Keratinocyte (primary cell): ENCODE data around the gene S100A7A. TPM values are rescaled to one million over a fixed set of nuclear protein-coding genes. Genes with fewer than 3 reads are reported as not detected.
A peak's percentile ranks its signal among the peaks of the same experiment; 100 is the strongest.

Experiments
- DNase-seq: peaks from one replicate; pipeline ENCODE4 v3.0.0-alpha.2; 2011; ENCODE audit warnings: low read depth, missing footprints, low spot score
- FAIRE-seq: peaks from 2 replicates; lab custom pipeline; 2011; peaks lifted over from hg19 to GRCh38; lab: Jason Lieb, UNC
- H2AFZ ChIP-seq: 2 replicates; pipeline ENCODE4 v1.6.0; 2012; ENCODE audit warnings: low read length, control low read depth, inconsistent platforms; ENCODE audit not compliant: control insufficient read depth
- H3K27ac ChIP-seq: 2 replicates; pipeline ENCODE4 v1.5.1; 2011; ENCODE audit warnings: low read length; ENCODE audit not compliant: control insufficient read depth, insufficient read depth
- H3K27me3 ChIP-seq: 3 replicates; pipeline ENCODE4 v1.6.0; 2011; ENCODE audit warnings: low read length; ENCODE audit not compliant: control insufficient read depth, insufficient read depth; ENCODE audit errors: extremely low read depth
- H3K36me3 ChIP-seq, 2 experiments: 2 replicates in 1 of 2; 3 replicates in 1 of 2; pipeline ENCODE4 v1.5.1; 2011; ENCODE audit warnings: low read length in 2 of 2, mild to moderate bottlenecking in 1 of 2; ENCODE audit not compliant: control insufficient read depth in 2 of 2, insufficient read depth in 2 of 2; ENCODE audit errors: extremely low read depth in 1 of 2
- H3K4me1 ChIP-seq: 3 replicates; pipeline ENCODE4 v1.5.1; 2011; ENCODE audit warnings: low read length; ENCODE audit not compliant: control insufficient read depth, insufficient read depth; ENCODE audit errors: extremely low read depth
- H3K4me2 ChIP-seq: 3 replicates; pipeline ENCODE4 v1.6.0; 2011; ENCODE audit warnings: low read depth, low read length; ENCODE audit not compliant: control insufficient read depth, insufficient read depth; ENCODE audit errors: extremely low read depth
- H3K4me3 ChIP-seq, 3 experiments: fragments of 200-600 bp in 1 of 3; sonication (generic) in 1 of 3; 2 replicates in 2 of 3; 3 replicates in 1 of 3; pipeline ENCODE4 v1.5.1; 2011 to 2016; ENCODE audit warnings: low read length in 3 of 3, mild to moderate bottlenecking in 3 of 3, control low read depth in 2 of 3, inconsistent platforms in 1 of 3, low read depth in 1 of 3, mixed read lengths in 1 of 3, mixed run types in 1 of 3, moderate library complexity in 1 of 3; ENCODE audit not compliant: control insufficient read depth in 2 of 3, insufficient read depth in 2 of 3; ENCODE audit errors: extremely low read depth in 1 of 3
- H3K79me2 ChIP-seq: 2 replicates; pipeline ENCODE4 v1.6.0; 2012; ENCODE audit warnings: low read length; ENCODE audit not compliant: control insufficient read depth, insufficient read depth
- H3K9ac ChIP-seq: 3 replicates; pipeline ENCODE4 v1.6.0; 2011; ENCODE audit warnings: low read length; ENCODE audit not compliant: control insufficient read depth, insufficient read depth; ENCODE audit errors: extremely low read depth
- H3K9me1 ChIP-seq: 3 replicates; pipeline ENCODE4 v1.6.0; 2011; ENCODE audit warnings: low read length; ENCODE audit not compliant: control insufficient read depth, insufficient read depth; ENCODE audit errors: extremely low read depth
- H3K9me3 ChIP-seq: 2 replicates; pipeline ENCODE4 v1.5.1; 2012; ENCODE audit warnings: low read depth, low read length; ENCODE audit not compliant: control insufficient read depth
- H4K20me1 ChIP-seq: 3 replicates; pipeline ENCODE4 v1.6.0; 2011; ENCODE audit warnings: low read length; ENCODE audit not compliant: control insufficient read depth, insufficient read depth; ENCODE audit errors: extremely low read depth
- EZH2 ChIP-seq: IDR thresholded peaks from one replicate; pipeline ENCODE4 v1.6.1; 2012; ENCODE audit warnings: inconsistent platforms, mild to moderate bottlenecking, low read length, moderate library complexity
- dilution Hi-C: fragments of 300-500 bp; cut with MboI; formaldehyde crosslinking; loops from one replicate; pipeline ENCODE4 v1.7.0; 2020; ENCODE audit warnings: low sequenced_read_pairs; ENCODE audit not compliant: extremely low pct_ligation_motif_present
- polyA plus RNA-seq, 5 experiments: library from polyadenylated mRNA; depleted of rRNA in 3 of 5; stranded (reverse) in 3 of 5; stranded (forward) in 1 of 5; unstranded in 1 of 5; fragments of >200 nt; gene quantifications; 1 replicate in 1 of 5; 2 replicates in 3 of 5; 3 replicates in 1 of 5; pipeline versions ENCODE4 v1.2.1 to v1.2.3, GENCODE V29; 2011 to 2012; ENCODE audit warnings: missing spikeins in 2 of 5, low read depth in 1 of 5, low replicate concordance in 1 of 5
- TF ChIP-seq, protein P1 (sequence below), 3 experiments: IDR thresholded peaks in 1 of 3; conservative IDR thresholded peaks in 1 of 3; optimal IDR thresholded peaks in 1 of 3; 2 replicates in 2 of 3; 3 replicates in 1 of 3; pipeline versions ENCODE3 to v1.5.1; 2011; ENCODE audit warnings: low read length in 3 of 3, mild to moderate bottlenecking in 3 of 3, moderate library complexity in 2 of 3, control low read depth in 1 of 3, inconsistent platforms in 1 of 3; ENCODE audit not compliant: insufficient read depth in 2 of 3; ENCODE audit errors: extremely low read depth in 1 of 3

The S100A7A gene
- polyA plus RNA-seq, 1 donor (not counting 4 experiments of a cell fraction or from before 2014, with no cell fraction given): not detected

DNA sequence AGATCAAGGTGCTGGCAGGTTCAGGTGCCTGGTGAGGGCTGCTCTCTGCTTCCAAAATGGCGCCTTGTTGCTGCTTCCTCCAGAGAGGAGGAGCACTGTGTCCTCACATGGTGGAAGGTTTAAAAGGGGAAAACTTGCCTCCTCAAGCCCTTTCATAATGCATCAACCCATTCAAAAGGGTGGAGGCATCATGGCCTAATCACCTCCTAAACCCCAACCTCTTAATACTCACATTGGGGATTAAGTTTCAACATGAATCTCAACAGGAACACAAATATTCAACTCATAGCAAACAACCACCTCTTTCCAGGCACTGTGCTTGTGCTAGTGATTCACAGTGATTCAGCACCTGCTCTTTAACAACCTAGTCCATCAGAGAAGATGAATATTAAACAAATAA lies 45.1 kb upstream of the S100A7A start:
- Histone ChIP-seq H3K9ac (no peak overlapping the region), H3K9me1 (no peaks in the 10 kb centered on the region), H3K27ac (peak overlapping the region; percentile 5), H3K79me2 (no peaks in the 10 kb centered on the region), H2AFZ (no peak overlapping the region), H4K20me1 (no peaks in the 10 kb centered on the region), H3K36me3 (no peaks in the 10 kb centered on the region), H3K4me2 (no peak overlapping the region), H3K4me3 (no peak overlapping the region), H3K9me3 (no peaks in the 10 kb centered on the region), H3K4me1 (peaks cover 26% of the 10 kb centered on the region), H3K27me3 (no peaks in the 10 kb centered on the region)
- DNase-seq (no peak), FAIRE-seq (peak; percentile 90)
- TF ChIP-seq, protein P1, sequence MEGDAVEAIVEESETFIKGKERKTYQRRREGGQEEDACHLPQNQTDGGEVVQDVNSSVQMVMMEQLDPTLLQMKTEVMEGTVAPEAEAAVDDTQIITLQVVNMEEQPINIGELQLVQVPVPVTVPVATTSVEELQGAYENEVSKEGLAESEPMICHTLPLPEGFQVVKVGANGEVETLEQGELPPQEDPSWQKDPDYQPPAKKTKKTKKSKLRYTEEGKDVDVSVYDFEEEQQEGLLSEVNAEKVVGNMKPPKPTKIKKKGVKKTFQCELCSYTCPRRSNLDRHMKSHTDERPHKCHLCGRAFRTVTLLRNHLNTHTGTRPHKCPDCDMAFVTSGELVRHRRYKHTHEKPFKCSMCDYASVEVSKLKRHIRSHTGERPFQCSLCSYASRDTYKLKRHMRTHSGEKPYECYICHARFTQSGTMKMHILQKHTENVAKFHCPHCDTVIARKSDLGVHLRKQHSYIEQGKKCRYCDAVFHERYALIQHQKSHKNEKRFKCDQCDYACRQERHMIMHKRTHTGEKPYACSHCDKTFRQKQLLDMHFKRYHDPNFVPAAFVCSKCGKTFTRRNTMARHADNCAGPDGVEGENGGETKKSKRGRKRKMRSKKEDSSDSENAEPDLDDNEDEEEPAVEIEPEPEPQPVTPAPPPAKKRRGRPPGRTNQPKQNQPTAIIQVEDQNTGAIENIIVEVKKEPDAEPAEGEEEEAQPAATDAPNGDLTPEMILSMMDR (optimal IDR thresholded peaks at IDR 0.05 in 1 of 3, IDR thresholded peaks at IDR 0.05 in 1 of 3, conservative IDR thresholded peaks at IDR 0.05 in 1 of 3; ENCODE audit: extremely low read depth in 1 of 3, insufficient read depth in 2 of 3, low read length in 3 of 3): no peak
- no peak for TF ChIP-seq EZH2
- dilution Hi-C loops: no loop called here

DNA sequence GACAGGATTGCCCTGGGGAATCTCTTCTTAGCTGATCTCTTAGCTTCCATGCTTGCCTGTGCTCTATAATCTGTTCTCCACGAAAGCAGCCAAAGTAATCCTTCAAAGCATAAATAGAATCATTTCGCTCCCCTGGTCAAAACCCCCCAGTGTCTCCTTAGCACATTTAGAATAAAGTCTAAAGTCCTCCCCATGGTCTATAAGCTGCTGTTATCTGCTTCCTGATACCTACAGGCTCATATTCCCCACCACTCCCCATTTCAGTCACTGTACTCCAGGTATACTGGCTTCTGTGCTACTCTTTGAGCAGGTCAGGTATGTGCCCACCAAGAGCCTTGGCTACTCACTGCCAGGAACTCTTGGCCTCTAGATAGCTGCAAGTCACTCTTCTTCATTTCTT lies 43.7 kb upstream of the S100A7A start:
- Histone ChIP-seq H3K9me1 (no peaks in the 10 kb centered on the region), H3K27ac (no peak overlapping the region), H3K4me2 (no peak overlapping the region), H4K20me1 (no peaks in the 10 kb centered on the region), H2AFZ (no peak overlapping the region), H3K4me1 (peaks cover 30% of the 10 kb centered on the region), H3K27me3 (no peaks in the 10 kb centered on the region), H3K36me3 (no peaks in the 10 kb centered on the region), H3K79me2 (no peaks in the 10 kb centered on the region), H3K9ac (no peak overlapping the region), H3K4me3 (no peak overlapping the region), H3K9me3 (no peaks in the 10 kb centered on the region)
- FAIRE-seq (no peak), DNase-seq (no peak)
- TF ChIP-seq, protein P1 (optimal IDR thresholded peaks at IDR 0.05 in 1 of 3, IDR thresholded peaks at IDR 0.05 in 1 of 3, conservative IDR thresholded peaks at IDR 0.05 in 1 of 3; ENCODE audit: extremely low read depth in 1 of 3, insufficient read depth in 2 of 3, low read length in 3 of 3): no peak
- no peak for TF ChIP-seq EZH2
- dilution Hi-C loops: no loop called here
